Measurements from ENCODE around the gene NRF1.
"Not testable (repeated sequence)": the region's sequence is repeated elsewhere in the genome, so short reads cannot be mapped to it uniquely, and the experiment has no call there.

The NRF1 gene

DNA sequence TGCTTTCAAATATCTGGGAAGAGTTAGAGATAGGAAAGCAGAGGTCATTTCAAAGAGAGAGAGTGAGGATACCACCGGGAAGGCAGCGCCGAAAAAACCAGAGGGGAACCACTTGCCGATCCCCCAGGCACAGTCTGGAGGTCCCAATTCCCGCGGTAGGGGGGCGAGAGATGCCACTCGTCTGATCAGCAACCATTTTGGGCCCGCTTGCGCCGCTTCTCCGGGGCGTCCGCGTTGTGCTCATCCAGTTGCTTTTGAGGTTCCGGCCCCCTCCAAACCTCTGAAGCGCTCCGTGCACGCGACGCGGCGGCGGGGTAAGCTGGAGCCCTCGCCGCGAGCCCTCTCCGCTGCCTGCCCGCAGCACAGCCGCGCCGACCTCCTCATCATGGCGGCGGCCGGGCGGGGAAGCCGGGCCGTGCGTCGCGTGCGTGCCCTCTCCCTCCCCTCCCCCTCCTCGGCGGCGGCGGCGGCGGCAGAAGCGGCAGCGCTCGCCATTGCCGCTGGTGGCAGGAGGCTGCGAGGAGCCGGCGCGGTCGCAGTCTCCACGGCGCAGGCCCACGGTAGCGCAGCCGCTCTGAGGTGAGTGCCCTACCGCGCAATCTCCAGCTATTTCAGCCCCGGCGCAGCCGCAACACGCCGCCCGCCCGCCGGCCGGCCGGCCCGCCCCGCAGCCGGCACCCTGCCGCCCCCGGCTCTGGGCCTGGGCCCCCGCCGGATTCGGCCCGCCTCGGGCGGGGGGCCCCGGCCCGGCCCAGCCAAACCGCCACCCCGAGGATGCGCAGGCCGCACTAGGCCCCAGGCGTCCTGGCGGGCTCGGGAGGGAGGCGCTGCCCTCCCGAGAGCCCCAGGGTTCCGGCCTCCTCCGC is at the start of gene NRF1:
Gene NRF1, plus strand, starts transcription at position 475 of the 866 bp plus-strand sequence. CDS start 45,632 bp downstream, outside the sequence.
- peak; percentile 88 to 94 for DNase-seq

DNA sequence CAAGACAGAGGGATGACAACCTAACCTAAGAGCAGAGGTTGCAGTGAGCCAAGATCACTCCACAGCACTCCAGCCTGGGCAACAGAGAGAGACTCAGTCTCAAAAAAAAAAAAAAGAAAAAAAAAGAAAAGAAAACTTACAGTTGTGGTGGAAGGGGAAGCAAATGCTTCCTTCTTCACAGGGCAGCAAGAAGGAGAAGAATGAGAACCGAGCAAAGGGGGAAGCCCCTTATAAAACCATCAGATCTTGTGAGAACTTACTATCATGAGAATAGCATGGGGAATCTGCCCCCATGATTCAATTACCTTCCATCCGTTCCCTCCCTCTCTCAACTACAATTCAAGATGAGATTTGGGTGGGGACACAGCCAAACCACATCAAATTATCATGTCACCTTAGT is 45.2 kb upstream of the NRF1 start:
- not testable (repeated sequence) for DNase-seq

GRCh38 chr7:129567377-129567776 is 44.1 kb upstream of the NRF1 start:
- DNase-seq, result no peak

DNA sequence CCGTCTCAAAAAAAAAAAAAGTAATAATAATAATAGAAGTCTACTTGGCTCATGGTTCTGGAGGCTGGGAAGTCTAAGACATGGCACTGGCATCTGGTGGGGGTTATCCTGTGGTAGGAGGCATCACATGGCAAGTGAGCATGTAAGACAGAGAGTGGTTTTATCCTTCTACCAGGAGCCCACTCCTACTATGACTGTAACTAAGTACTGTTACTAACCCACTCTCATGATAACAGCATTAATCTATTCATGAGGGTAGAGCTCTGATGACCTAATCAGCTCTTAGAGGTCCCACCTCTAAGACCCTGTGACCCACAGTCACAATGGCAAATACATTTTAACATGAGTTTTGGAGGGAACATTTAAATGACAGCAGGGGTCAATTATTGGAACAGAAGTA is 43.3 kb upstream of the NRF1 start:
- no peak for DNase-seq

GRCh38 chr7:129569326-129569725 is 42.2 kb upstream of the NRF1 start:
- no peak for DNase-seq

GRCh38 chr7:129569811-129570215 is 41.7 kb upstream of the NRF1 start:
- DNase-seq, result no peak

DNA sequence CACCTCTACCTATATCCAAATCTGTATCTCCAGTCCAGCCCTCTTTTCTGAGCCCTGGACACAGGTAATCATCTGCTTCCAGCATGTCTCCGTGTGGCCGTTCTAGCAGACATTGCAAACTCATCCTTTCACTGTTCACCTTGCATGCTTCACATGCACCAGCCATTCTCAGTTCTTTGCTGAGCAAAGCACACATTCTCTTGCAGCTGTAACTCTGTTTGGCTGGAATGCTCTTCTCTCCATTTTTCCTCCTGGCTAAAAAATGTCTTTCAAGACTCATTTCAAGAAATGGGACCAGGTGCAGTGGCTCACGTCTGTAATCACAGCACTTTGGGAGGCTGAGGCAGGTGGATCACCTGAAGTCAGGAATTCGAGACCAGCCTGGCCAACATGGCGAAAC is 40.3 kb upstream of the NRF1 start:
- DNase-seq, result no peak

DNA sequence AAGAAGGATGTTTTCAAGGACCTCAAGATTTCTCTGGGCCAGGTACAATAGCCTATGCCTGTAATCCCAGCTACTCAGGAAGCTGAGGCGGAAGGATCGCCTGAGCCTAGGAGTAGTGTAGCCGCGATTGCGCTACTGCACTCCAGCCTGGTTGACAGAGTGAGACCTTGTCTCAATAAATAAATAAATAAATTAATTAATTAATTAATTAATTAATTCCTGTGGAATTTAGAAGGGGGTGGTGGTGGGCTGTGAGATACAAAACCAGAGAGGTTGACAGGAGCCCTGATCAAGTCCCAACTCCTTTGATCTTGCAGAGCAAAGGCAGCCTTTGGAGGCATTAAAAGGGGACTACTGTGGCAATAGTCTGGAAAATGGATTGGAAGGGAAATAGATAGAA is 39.3 kb upstream of the NRF1 start:
- no peak for DNase-seq

DNA sequence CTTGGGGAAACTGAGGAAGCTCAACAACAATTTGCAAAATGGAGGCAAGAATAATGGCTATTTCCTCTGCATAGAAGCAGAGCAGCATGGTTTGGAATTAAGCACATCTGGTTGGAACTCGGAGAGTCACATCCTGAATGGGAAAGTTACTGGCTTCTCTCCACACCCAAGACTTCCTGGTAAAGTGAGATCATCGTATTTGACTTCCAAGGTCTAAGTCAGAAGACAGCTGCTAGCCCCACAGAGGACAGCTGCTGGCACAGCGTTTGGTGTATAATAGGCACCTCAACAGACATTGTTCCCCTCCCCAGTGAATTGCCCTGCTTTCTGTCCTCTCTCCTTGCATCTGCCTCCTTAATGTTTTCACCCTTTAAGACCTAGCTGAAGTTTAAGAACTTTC is 37.0 kb upstream of the NRF1 start:
- DNase-seq, result no peak

- DNase-seq, result no peak
These were observed 35.8 kb upstream of the NRF1 start for GRCh38 chr7:129575699-129576098.

DNA sequence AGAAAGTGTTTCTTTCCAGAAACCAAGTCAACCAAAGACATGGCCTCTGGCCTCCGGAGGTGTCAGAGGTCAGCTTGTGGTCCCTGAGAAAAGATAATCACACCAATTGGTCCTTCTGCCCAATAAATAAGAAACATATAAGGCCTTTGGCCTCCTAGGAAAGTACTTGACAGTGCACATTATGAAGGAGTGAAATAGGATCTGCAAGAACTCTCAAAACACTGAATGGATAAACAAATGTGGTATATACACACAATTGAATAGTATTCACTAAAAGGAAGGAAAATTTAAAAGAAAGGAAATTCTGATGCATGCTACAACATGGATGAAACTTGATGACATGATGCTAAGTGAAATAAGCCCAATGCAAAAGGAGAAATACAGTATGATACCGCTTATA is 35.4 kb upstream of the NRF1 start:
- DNase-seq, result no peak

DNA sequence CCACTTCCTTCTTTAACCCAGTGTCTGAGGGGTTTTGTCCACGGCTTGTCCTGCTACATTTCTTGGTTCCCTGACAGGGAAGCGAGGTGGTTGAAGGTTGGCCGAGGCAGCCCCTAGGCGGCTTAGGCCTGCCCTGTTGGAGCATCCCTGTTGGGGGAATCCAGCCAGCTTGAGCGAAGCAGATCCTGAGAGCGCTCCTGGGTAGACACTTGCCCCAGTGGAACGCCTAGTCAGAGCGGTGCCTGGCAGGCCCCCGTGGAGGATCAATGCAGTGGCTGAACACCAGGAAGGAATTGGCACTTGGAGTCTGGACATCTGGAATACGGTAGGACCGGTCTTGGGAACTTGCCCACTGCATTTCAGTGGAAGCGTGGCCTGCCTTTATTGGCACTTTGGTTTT is 32.7 kb upstream of the NRF1 start:
- DNase-seq, result no peak

- not testable (repeated sequence) for DNase-seq
These were observed 25.3 kb upstream of the NRF1 start for GRCh38 chr7:129586179-129586578.

DNA sequence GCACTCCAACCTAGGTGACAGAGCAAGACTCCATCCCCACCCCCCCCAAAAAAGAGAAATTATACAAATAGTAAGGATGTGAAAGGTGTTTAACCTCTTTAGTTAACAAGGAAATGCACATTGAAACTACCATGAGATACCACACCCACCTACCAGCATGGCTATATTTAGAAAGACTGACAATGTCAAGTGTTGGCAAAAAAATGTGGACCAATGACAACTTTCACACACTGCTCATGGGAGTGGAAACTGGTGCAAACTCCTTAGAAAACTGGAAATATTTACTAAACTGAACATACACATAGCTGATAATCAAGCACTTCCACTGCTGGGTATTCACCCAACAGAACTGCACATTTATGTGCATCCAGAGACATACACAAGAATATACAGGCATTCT is 23.3 kb upstream of the NRF1 start:
- no peak for DNase-seq

DNA sequence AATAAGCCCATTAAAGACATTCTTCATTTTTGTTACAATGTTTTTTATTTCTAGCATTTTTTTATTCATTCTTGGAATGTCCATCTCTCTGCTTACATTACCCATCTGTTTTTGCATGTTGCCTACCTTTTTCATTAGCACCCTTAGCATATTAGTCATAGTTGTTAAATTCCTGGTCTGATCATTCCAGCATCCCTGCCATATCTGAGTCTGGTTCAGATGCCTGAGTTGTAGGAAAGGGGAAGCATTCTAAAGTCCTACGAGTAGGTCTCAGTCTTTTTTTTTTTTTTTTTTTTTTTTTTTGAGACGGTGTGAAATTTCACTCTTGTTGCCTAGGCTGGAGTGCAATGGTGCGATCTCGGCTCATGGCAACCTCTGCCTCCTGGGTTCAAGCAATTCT is 19.7 kb upstream of the NRF1 start:
- no peak for DNase-seq

DNA sequence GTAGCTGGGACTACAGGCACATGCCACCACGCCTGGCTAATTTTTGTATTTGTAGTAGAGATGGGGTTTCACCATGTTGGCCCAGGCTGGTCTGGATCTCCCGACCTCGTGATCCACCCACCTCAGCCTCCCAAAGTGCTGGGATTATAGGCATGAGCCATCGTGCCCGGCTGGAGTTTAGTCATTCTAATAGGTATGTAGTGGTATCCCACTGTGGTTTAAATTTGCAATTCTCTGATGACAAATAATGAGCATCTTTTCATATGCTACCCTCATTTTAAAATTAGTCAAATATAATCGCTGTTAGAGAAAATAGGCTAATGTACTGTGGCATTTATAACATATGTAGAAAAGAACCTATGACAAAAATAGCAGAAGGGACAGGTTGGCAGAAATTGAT is 15.1 kb upstream of the NRF1 start:
- not testable (repeated sequence) for DNase-seq

DNA sequence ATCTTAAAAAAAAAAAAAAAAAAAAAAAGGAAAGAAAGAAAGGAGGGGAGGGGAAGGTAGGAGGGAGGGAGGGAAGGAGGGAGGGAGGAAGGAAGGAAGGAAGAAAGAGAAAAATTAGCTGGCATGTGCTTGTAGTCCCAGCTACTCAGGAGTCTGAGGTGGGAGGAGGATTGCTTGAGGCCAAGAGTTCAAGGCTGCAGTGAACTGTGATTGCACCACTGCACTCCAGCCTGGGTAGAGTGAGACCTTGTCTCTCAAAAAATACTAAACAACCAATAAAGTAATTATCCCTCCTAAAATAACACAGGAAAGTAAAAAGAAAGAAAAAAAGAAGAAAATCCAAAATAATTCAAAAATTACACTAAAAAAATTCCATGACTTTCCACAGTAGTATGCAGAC is 13.8 kb upstream of the NRF1 start:
- DNase-seq, result no peak

DNA sequence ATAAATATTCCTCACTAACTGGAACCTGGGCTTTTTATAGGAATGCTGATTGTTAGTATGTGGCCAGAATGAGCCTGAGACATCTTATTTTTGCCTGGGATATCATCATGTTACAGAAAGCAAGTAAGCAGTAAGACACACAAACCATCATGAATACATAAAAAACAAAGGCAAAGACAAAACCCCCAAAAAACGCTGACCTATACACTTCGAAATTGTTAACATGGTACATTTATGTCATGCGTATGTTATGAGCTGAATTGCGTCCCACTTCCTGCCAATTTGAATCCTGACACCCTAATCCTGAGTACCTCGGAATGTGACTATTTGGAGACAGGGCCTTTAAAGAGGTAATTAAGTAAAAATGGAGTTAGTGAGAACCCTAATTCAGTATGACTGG is 12.3 kb upstream of the NRF1 start:
- no peak for DNase-seq

- not testable (repeated sequence) for DNase-seq
These were observed 7.9 kb upstream of the NRF1 start for GRCh38 chr7:129603594-129603993.

- not testable (repeated sequence) for DNase-seq
These were observed 7.5 kb upstream of the NRF1 start for GRCh38 chr7:129604021-129604420.

GRCh38 chr7:129604713-129605437 is 6.6 kb upstream of the NRF1 start:
- no peak for DNase-seq

GRCh38 chr7:129605960-129606614 is 5.4 kb upstream of the NRF1 start:
- no peak for DNase-seq

- DNase-seq, result no peak
These were observed 4.7 kb upstream of the NRF1 start for GRCh38 chr7:129606803-129607202.

All from stimulated activated CD4-positive, alpha-beta T cell treated with anti-CD3 and anti-CD28 coated beads, Interleukin-4, amount 100 ng/mL, for 4 hours (primary cell).